IPS-NIHi7 (cell line): ENCODE results near the gene ACRV1.

ENCODE experiments used
- DNase-seq: peaks from one replicate; pipeline ENCODE4 v3.0.0; 2012; ENCODE audit warnings: mixed read lengths; ENCODE audit errors: extremely low spot score

ACRV1 gene

GRCh38 chr11:125649465-125650166 is 31.0 kb downstream of the ACRV1 start:
- no peak for DNase-seq

- no peak for DNase-seq
These were observed 34.8 kb downstream of the ACRV1 start for GRCh38 chr11:125645871-125646270.

GRCh38 chr11:125638315-125638714 is 42.3 kb downstream of the ACRV1 start:
- no peak for DNase-seq

GRCh38 chr11:125637840-125638239 is 42.8 kb downstream of the ACRV1 start:
- DNase-seq: no peak

GRCh38 chr11:125627236-125627910 is 53.3 kb downstream of the ACRV1 start:
- no peak for DNase-seq

- peak; percentile 84 for DNase-seq
These were observed 54.2 kb downstream of the ACRV1 start for GRCh38 chr11:125626288-125626950.

GRCh38 chr11:125625630-125626287 is 54.9 kb downstream of the ACRV1 start:
- DNase-seq: peak; percentile 84

GRCh38 chr11:125625225-125625629 is 55.4 kb downstream of the ACRV1 start:
- DNase-seq: no peak

- no peak for DNase-seq
These were observed 55.9 kb downstream of the ACRV1 start, which contains the start of gene CHEK1 for GRCh38 chr11:125624756-125625213. Gene CHEK1 (plus strand): TSS chr11:125625163. CDS start chr11:125626769, 1,606 bp downstream.

- DNase-seq: no peak
These were observed 57.6 kb downstream of the ACRV1 start for GRCh38 chr11:125623064-125623463.

- DNase-seq: no peak
These were observed 58.7 kb downstream of the ACRV1 start for GRCh38 chr11:125621995-125622394.
